K562 (cell line): ENCODE results near the gene CUX1. TPM values are rescaled to one million over a fixed set of nuclear protein-coding genes. Genes with fewer than 3 reads are reported as not detected.
A peak's percentile ranks its signal among the peaks of the same experiment; 100 is the strongest.

ENCODE experiments used
- ATAC-seq: fragments of 200-7000 bp; cut with Tn5 transposase; 3 replicates; pipeline ENCODE4 v1.9.1; 2020; ENCODE audit warnings: moderate library complexity
- BruUV-seq: library from RNA; stranded (reverse); fragments of 400-500 nt; replicated peaks from 2 replicates; lab custom pipeline; 2021; lab: Mats Ljungman, UMichigan
- CTCF ChIA-PET: fragments of 300-600 bp; formaldehyde crosslinking; extraction: SDS; loops from one replicate; lab custom pipeline; 2021; ENCODE audit warnings: low intra/inter-chr PET ratio; lab: Yijun Ruan, JAX
- POLR2A ChIA-PET: fragments of 300-600, 350-650 bp; sonication (Branson Sonifier 250); formaldehyde crosslinking; extraction: SDS; loops from one replicate; lab custom pipeline; 2021; ENCODE audit warnings: antibody characterized with exemption, inconsistent platforms; lab: Yijun Ruan, JAX
- DNase-seq, 4 experiments: peaks; one replicate each; pipeline versions ENCODE4 v3.0.0 to v3.0.0-alpha.2; 2011 to 2018; ENCODE audit warnings: low spot score in 3 of 4, mixed read lengths in 3 of 4; ENCODE audit errors: extremely low read depth in 1 of 4
- FAIRE-seq: peaks from 2 replicates; lab custom pipeline; 2011; peaks lifted over from hg19 to GRCh38; lab: Jason Lieb, UNC
- H2AFZ ChIP-seq: 2 replicates; pipeline ENCODE4 v1.6.0; 2011; ENCODE audit warnings: low read depth, low read length, control low read depth, inconsistent platforms
- H3K27ac ChIP-seq: fragments of 200-600 bp; 3 replicates; pipeline ENCODE4 v1.8.0; 2011; ENCODE audit warnings: low read depth, mild to moderate bottlenecking, control low read depth, inconsistent platforms, low read length, moderate library complexity, mixed read lengths; ENCODE audit errors: extremely low read depth
- H3K27me3 ChIP-seq, 2 experiments: fragments of 300-600 bp in 1 of 2; 2 replicates in 1 of 2; 3 replicates in 1 of 2; pipeline versions ENCODE4 v1.6.0 to v1.8.0; 2011; ENCODE audit warnings: inconsistent platforms in 2 of 2, low read length in 2 of 2, mild to moderate bottlenecking in 1 of 2, mixed read lengths in 1 of 2, moderate library complexity in 1 of 2; ENCODE audit not compliant: control insufficient read depth in 2 of 2, insufficient read depth in 2 of 2
- H3K36me3 ChIP-seq: fragments of 300-600 bp; 3 replicates; pipeline ENCODE4 v1.8.0; 2011; ENCODE audit warnings: mild to moderate bottlenecking, low read length, inconsistent platforms; ENCODE audit not compliant: control insufficient read depth, insufficient read depth
- H3K4me1 ChIP-seq, 2 experiments: fragments of 200-600 bp in 1 of 2; replicated peaks in 1 of 2; 2 replicates in 1 of 2; 3 replicates in 1 of 2; pipeline versions ENCODE4 v1.5.1 to v1.8.0; 2011; ENCODE audit warnings: inconsistent platforms in 2 of 2, low read length in 2 of 2, mild to moderate bottlenecking in 1 of 2, mixed read lengths in 1 of 2, moderate library complexity in 1 of 2; ENCODE audit not compliant: control insufficient read depth in 2 of 2, insufficient read depth in 2 of 2
- H3K4me2 ChIP-seq: 2 replicates; pipeline ENCODE4 v1.6.1; 2011; ENCODE audit warnings: low read length, control low read depth, inconsistent platforms, mixed read lengths; ENCODE audit not compliant: insufficient read depth
- H3K4me3 ChIP-seq: fragments of 200-600 bp; sonication (generic), shearing (Covaris generic); 2 replicates; pipeline ENCODE4 v1.5.1; 2016; ENCODE audit warnings: control low read depth, inconsistent platforms
- H3K79me2 ChIP-seq: fragments of 200-600 bp; 3 replicates; pipeline ENCODE4 v1.8.0; 2011; ENCODE audit warnings: low read length, inconsistent platforms; ENCODE audit not compliant: control insufficient read depth, insufficient read depth
- H3K9ac ChIP-seq, 2 experiments: 2 replicates each; pipeline versions ENCODE4 v1.6.0 to v1.6.1; 2011; ENCODE audit warnings: low read depth in 2 of 2, low read length in 2 of 2, control low read depth in 1 of 2, inconsistent platforms in 1 of 2, mild to moderate bottlenecking in 1 of 2, mixed read lengths in 1 of 2; ENCODE audit not compliant: insufficient read depth in 1 of 2
- H3K9me1 ChIP-seq: one replicate; pipeline ENCODE4 v1.6.0; 2011; ENCODE audit warnings: inconsistent platforms, mild to moderate bottlenecking, low read length, moderate library complexity; ENCODE audit not compliant: control insufficient read depth, insufficient read depth
- H3K9me3 ChIP-seq: replicated peaks from 2 replicates; pipeline ENCODE4 v1.5.1; 2011; ENCODE audit warnings: low read depth, low read length, inconsistent platforms; ENCODE audit not compliant: control insufficient read depth, insufficient read depth
- H4K20me1 ChIP-seq: replicated peaks from 2 replicates; pipeline ENCODE4 v1.6.1; 2011; ENCODE audit warnings: low read length, inconsistent platforms, mixed read lengths; ENCODE audit not compliant: control insufficient read depth, insufficient read depth
- ATF1 ChIP-seq, 2 experiments: fragments of 450-650 bp in 1 of 2; IDR thresholded peaks; 2 replicates each; pipeline ENCODE4 v1.6.1; 2016; ENCODE audit warnings: missing compliant biosample characterization in 1 of 2, missing genetic modification characterization in 1 of 2
- CBX1 ChIP-seq: sonication (generic); IDR thresholded peaks from 2 replicates; pipeline ENCODE4 v1.6.1; 2016; ENCODE audit warnings: antibody characterized with exemption, low read depth, mild to moderate bottlenecking
- CHAMP1 ChIP-seq: fragments of 450-650 bp; IDR thresholded peaks from 2 replicates; pipeline ENCODE4 v1.6.1; 2016; ENCODE audit warnings: mild to moderate bottlenecking
- E2F3 ChIP-seq: fragments of 250-450 bp; sonication (Bioruptor Pico); IDR thresholded peaks from 2 replicates; pipeline ENCODE4 v1.4.0; 2020; ENCODE audit warnings: mild to moderate bottlenecking
- EHMT2 ChIP-seq: fragments of 450-650 bp; IDR thresholded peaks from 2 replicates; pipeline ENCODE4 v1.6.1; 2018; ENCODE audit warnings: antibody characterized with exemption
- ELF1 ChIP-seq: fragments of 200-800 bp; sonication (Bioruptor generic); IDR thresholded peaks from 2 replicates; pipeline ENCODE4 v1.6.1; 2016; ENCODE audit warnings: missing genetic modification characterization, missing compliant biosample characterization
- L3MBTL2 ChIP-seq: fragments of 450-650 bp; IDR thresholded peaks from 2 replicates; pipeline ENCODE4 v1.6.1; 2016; ENCODE audit warnings: mild to moderate bottlenecking, moderate library complexity
- STAT6 ChIP-seq: sonication (generic); formaldehyde crosslinking; IDR thresholded peaks from 2 replicates; pipeline ENCODE4 v1.8.1; 2023; ENCODE audit warnings: mild to moderate bottlenecking, missing genetic modification reagents
- U2AF1 ChIP-seq: fragments of 200-400 bp; formaldehyde crosslinking; optimal IDR thresholded peaks from 2 replicates; pipeline ENCODE3; 2017; ENCODE audit warnings: mild to moderate bottlenecking, low read depth, low read length, moderate library complexity
- ZBTB11 ChIP-seq, 3 experiments: fragments of 200-800 bp in 1 of 3; fragments of 250-450 bp in 1 of 3; fragments of 450-650 bp in 1 of 3; sonication (Bioruptor Pico) in 1 of 3; sonication (Bioruptor generic) in 1 of 3; formaldehyde crosslinking in 1 of 3; IDR thresholded peaks; 2 replicates each; pipeline versions ENCODE4 v1.6.1 to v1.8.0; 2016 to 2022; ENCODE audit warnings: mild to moderate bottlenecking in 2 of 3, missing genetic modification characterization in 2 of 3, missing compliant biosample characterization in 1 of 3, moderate library complexity in 1 of 3
- ZEB2 ChIP-seq: fragments of 450-650 bp; IDR thresholded peaks from 2 replicates; pipeline ENCODE4 v1.6.1; 2016
- ZNF780A ChIP-seq: fragments of 250-450 bp; sonication (Bioruptor Pico); IDR thresholded peaks from 2 replicates; pipeline ENCODE4 v1.5.0; 2021; ENCODE audit warnings: mild to moderate bottlenecking
- WGBS: fragments of 100-300 bp; shearing (Covaris generic); methylation state at CpG from one replicate; pipeline ENCODE4 v1.1.6; 2016; ENCODE audit warnings: low coverage, mixed read lengths; ENCODE audit not compliant: insufficient coverage; ENCODE audit errors: missing lambda C conversion rate; 5-methylcytosine and 5-hydroxymethylcytosine counted together
- in situ Hi-C: fragments of 300-500 bp; cut with MboI; formaldehyde crosslinking; loops from 4 replicates; pipeline ENCODE4 v1.15.0; 2018; ENCODE audit warnings: inconsistent platforms, mixed read lengths
- intact Hi-C: fragments of 100-400 bp; cut with micrococcal nuclease; formaldehyde crosslinking; loops from 2 replicates; pipeline ENCODE4 v1.14.2; 2022
- polyA plus RNA-seq, 8 experiments: library from polyadenylated mRNA; depleted of rRNA in 4 of 8; stranded (reverse) in 5 of 8; unstranded in 3 of 8; fragments of >200 nt; fragmentation: Nextera tagmentation in 2 of 8; fragmentation: Illumina TruSeq in 1 of 8; extraction: Ambion mirVana in 2 of 8; extraction: Trizol in 1 of 8; gene quantifications; 2 replicates each; pipeline versions ENCODE4 v1.2.1 to v1.2.3, GENCODE V29; 2011 to 2014; ENCODE audit warnings: inconsistent platforms in 1 of 8, missing spikeins in 1 of 8
- total RNA-seq, 7 experiments: library from RNA; depleted of rRNA in 6 of 7; stranded (reverse); fragments of >200 nt in 6 of 7; fragmentation: Illumina TruSeq in 2 of 7; extraction: Trizol in 2 of 7; gene quantifications; 2 replicates each; pipeline versions ENCODE4 v1.2.1 to v1.2.3, GENCODE V29; 2011 to 2021; ENCODE audit warnings: low replicate concordance in 1 of 7

Gene CUX1
- total and polyA plus RNA-seq, 9 of the 15 experiments (the other 6 are each of a cell fraction or from before 2014, with no cell fraction given), result 3.6 to 55.3 (median 25.2) TPM

GRCh38 chr7:102081244-102081627 is 263.8 kb downstream of the CUX1 start:
- ATAC-seq, result peak; percentile 44
- Histone ChIP-seq H3K9me3 (peaks cover 7% of the 10 kb centered on the region), H3K36me3 (peaks cover 14% of the 10 kb centered on the region), H2AFZ (peak overlapping the region; percentile 71), H3K27me3 (no peaks in the 10 kb centered on the region), H3K9me1 (no peaks in the 10 kb centered on the region), H3K4me2 (peak overlapping the region; percentile 78), H3K27ac (peak overlapping the region; percentile 96), H3K4me3 (no peak overlapping the region), H3K79me2 (peaks cover 8% of the 10 kb centered on the region; the same call in 2 of the 3 replicates), H4K20me1 (no peaks in the 10 kb centered on the region; the same call in 1 of the 2 replicates), H3K4me1 (peaks cover 29 to 35% of the 10 kb centered on the region in 2 experiments; a peak in 4 of 5 replicates), H3K9ac (peak overlapping the region in 1 of 2 experiments; percentile 72; a peak in 3 of 4 replicates)
- no peak for FAIRE-seq
- DNase-seq, result peak in 3 of 4 experiments; percentile 73 to 83 (median 74)
- CTCF ChIA-PET, result no interaction called here
- in situ Hi-C loops (no loop called here), intact Hi-C loops (loop anchor here (5.0 kb wide), 2 partner anchors 179 to 264 kb away; partner anchors contain the start of gene CUX1)
- no TSS peak for BruUV-seq
- WGBS, result 28% methylated on average over 9 of the region's 9 CpGs
- POLR2A ChIA-PET, result interaction anchor here (0.8 kb wide), 1 partner anchor 89 kb away, joined by 3 read pairs; no protein-coding TSS in a partner anchor
- TF ChIP-seq CBX1 (no peak), L3MBTL2 (peak; percentile 28), ELF1 (0 out of 2 replicates have a peak, but pooled peaks have one; percentile 30), ZBTB11 (CRISPR knock-in tag; IDR thresholded peaks at IDR 0.05) (peak in 1 of 3 experiments; percentile 52; a peak in 1 of 6 replicates), ATF1 (CRISPR knock-in tag; IDR thresholded peaks at IDR 0.05) (no peak), ATF1 (tag; IDR thresholded peaks at IDR 0.05) (peak; percentile 88), U2AF1 (no peak), STAT6 (CRISPR knock-in tag) (peak; percentile 74; the same call in 1 of the 2 replicates), ZNF780A (CRISPR knock-in tag) (no peak), CHAMP1 (peak; percentile 71; the same call in 1 of the 2 replicates), E2F3 (CRISPR knock-in tag) (no peak), ZEB2 (peak; percentile 89), EHMT2 (peak; percentile 7)
